HG02885 (cell line): Measurements from ENCODE around the gene OXNAD1.
"Not testable (repeated sequence)": the region's sequence is repeated elsewhere in the genome, so short reads cannot be mapped to it uniquely, and the experiment has no call there.

Experiments
- ATAC-seq: cut with Tn5 transposase; IDR thresholded peaks from one replicate; pipeline ENCODE4 v1.9.1; 2021; ENCODE audit warnings: mild to moderate bottlenecking; ENCODE audit not compliant: unreplicated experiment, poor library complexity

Gene OXNAD1

GRCh38 chr3:16301507-16301906 is 36.5 kb downstream of the OXNAD1 start:
- no peak for ATAC-seq

DNA sequence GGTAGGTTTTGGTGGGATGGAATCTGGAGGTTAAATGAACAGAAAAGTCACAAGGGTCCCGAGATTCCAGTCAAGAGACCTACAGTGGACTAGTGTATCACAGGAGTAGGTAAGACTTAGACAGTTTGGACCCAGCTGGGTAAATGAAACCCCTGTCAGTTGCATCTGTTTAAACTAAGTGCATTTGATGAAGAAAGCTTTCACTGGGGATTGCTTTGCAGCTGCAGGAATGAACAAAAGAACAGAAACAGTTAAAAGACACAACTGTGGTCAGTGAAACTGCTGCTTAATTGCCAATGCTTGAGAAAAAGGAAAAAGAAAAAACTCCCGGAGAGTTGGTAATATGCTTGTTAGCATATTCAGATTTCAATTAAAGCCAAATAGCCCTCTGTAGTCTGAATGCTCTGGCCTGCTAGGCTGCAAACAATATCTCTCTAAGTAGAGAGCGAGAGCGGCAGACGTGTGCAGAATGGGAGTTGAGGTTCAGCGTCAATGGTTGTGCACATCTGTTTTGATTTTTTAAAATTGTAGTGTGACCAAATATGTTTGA is 37.1 kb downstream of the OXNAD1 start:
- no peak for ATAC-seq

- no peak for ATAC-seq
Observed at GRCh38 chr3:16303037-16303575, 38.1 kb downstream of the OXNAD1 start.

DNA sequence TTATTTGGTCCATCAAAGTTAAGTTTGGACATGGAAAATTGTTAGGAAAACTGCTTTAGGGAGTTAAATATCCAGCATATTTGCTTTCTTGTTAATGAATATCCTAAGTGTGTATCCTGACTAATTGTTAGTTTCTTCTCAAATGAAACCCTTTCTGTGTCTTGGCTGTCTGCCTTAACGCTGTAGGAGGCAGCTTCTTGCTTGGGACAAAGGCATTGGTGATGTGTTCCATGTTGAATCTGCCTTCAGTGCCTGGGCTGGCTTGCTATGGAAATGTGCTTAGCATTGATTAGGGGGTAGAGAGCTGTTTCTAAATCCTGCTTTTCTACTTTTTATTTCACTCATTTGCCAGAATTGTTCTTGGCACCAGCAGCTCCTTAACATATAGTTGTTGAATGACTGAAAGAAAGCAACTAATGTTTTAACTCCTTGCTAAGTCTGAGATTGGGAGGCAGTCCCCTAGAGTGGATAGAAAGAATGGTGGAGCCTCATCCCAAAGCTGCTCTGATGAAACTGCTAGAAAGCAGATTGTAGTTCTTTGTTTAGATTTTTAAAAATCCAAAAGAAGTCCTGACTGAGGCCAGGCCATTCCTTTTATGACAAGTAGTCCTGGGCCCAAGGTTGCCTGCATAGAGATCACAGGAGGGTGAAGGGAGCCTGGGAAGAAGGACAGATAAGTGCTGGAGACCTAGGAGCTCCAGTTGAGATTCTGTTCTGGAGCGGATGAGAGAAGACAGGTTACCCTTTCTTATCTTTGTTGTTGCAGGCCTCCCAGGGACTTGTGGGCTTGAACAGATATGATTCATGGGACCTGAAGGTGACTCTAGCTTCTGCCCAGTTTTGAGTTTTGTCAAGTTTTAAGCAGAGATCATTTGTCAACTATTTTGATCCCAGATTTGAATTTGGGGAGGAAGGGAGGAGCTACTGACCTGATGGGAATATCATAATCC is 39.3 kb downstream of the OXNAD1 start:
- ATAC-seq, result no peak

DNA sequence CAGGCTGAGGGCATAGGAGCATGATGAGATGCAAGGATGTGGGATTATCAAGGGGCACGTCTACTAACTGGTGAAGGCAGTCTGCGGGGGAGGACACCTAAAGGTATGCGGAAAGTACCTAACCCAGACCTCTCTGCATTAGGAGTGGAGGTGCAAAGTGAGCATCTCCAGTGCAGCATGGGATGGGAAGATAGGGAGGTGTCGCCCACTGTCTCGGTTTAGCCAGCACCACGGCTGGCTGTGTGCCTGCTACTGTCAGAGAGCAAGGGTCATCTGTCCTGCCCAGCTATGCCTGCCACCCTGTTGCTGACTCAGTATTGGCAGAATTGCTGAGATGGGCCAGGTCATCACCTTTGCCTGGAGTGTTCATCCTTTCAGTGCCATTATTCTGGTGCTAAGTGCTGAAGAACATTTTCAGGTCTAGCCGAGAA is 40.1 kb downstream of the OXNAD1 start:
- no peak for ATAC-seq

GRCh38 chr3:16307832-16308531 is 43.0 kb downstream of the OXNAD1 start:
- no peak for ATAC-seq

DNA sequence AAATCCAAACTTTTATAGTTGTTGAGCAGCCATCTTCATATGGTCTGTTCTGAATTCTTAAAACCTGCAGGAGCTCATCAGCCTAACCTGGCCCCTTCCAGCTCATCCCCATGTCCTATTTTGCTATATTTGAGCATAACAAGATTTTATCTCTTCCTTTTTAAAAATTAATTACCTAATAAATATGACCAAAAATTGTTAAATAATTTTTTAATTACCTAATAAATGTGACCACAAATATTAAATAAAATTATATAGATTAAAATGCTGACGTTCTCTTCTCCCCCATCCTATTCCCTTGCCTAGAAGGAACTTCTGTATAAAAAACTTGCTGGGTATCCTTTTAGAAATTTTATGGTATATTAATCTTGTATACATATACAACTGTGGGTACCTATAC is 43.7 kb downstream of the OXNAD1 start:
- no peak for ATAC-seq

GRCh38 chr3:16309558-16309957 is 44.5 kb downstream of the OXNAD1 start:
- peak; percentile 87 for ATAC-seq

DNA sequence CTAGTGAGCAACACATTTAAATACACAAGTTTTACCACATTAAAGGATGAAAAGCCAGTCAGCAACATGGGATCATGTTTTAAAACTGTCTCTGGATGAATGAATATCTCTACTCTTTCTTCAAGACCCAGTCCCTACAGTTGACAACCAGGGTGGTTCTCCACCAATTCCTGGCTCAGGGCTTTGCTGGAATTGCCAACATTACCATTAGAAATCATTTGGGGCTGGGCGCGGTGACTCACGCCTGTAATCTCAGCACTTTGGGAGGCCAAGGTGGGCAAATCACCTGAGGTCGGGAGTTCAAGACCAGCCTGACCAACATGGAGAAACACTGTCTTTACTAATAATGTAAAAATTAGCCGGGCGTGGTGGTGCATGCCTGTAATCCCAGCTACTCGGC is 45.5 kb downstream of the OXNAD1 start:
- ATAC-seq, result not testable (repeated sequence)

- peak; percentile 48 for ATAC-seq
Observed at GRCh38 chr3:16311960-16312451, 47.0 kb downstream of the OXNAD1 start.

DNA sequence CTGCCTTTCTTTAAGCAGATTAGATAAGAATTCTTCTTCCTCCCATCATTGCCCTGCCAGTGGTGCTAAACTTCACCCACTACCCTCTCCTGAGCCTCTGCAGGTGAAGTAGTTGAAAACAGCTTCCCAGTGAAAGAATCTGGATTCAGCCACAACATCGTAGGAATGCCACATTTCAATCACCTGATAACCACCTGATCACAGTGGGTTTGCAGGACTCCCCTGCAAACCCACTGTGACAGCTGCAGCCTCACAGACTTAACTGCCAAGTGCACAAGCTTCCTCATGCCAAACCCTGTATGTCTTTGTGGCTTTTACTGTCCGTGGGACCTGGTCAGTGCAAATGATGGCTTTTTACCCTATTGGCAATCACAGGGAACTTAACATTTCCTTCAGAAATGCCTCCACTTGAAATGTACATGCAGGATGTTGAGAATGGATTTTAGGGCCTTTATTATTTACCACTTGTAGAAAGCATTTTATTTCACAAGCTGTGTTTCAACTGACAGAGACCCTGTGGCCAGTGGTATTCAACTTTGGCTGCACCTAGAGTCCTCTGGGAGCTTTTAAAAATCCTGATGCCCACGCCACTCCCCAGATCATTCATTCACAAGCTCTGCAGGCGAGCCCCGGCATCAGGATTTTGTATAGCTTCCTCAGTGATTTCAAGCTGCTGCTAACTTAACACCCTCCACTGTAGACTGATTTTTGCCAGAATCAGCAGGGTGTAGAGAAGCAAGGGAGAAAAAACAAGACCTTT is 49.1 kb downstream of the OXNAD1 start:
- ATAC-seq, result no peak

- no peak for ATAC-seq
Observed at GRCh38 chr3:16315623-16316022, 50.6 kb downstream of the OXNAD1 start.

DNA sequence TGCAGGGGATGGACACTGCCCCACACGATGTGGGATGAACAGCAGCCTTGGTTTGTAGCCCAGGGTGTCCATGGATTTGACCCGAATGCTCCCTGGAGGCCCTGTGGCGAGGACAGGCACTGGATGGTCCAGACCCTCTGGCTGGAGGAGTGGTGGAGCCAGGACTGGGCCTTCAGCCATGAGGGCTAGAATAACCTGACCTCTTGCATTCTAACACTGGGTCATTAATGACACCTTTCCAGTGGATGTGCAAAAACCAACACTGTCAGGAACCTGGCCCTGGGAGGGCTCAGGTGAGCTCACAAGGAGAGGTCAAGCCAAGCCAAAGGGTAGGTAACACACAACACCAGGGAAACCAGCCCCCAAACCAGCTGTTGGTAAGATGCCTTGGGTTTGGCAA is 51.4 kb downstream of the OXNAD1 start:
- ATAC-seq, result no peak

GRCh38 chr3:16316847-16317560 is 52.0 kb downstream of the OXNAD1 start:
- no peak for ATAC-seq

- ATAC-seq, result no peak
Observed at GRCh38 chr3:16317561-16317945, 52.5 kb downstream of the OXNAD1 start.

GRCh38 chr3:16318176-16318575 is 53.2 kb downstream of the OXNAD1 start:
- no peak for ATAC-seq

DNA sequence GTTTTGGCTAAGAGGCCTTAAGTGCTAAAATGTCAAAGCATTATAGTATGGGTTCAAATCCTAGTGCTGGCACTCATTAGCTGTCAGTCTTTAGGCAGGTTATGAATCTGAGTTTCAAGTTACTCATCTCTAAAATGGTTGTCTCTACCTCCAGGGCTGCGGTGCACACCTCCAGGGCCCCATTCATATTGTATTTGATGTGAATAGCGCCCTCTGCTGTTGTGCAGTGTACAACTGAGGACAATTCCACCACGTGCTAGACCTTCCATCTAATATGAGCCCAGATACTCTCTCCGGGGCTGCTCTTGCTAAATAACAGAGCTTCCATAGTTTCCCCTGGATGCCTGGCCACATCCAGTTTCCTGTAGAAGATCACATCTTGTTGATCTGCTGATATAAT is 54.3 kb downstream of the OXNAD1 start:
- no peak for ATAC-seq

DNA sequence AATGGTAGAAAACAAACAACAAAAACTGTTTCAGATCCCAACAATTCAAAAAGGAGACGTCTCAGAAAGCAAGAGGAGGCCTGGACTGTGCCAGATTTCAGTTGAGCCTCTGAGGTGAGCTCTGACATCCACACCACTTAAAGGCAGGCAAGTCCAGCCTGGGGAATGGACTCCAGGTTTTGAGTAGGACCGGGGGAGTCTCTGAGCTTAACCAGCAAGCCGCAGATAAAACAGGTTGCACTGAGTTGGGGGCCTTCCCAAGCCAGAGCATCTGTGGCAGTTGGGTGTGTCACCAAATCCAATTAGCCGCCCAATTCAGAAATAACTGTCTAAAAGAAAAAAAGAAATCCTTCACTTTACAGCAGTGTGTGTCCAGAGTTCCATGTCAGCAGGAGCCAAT is 54.7 kb downstream of the OXNAD1 start:
- ATAC-seq, result no peak

DNA sequence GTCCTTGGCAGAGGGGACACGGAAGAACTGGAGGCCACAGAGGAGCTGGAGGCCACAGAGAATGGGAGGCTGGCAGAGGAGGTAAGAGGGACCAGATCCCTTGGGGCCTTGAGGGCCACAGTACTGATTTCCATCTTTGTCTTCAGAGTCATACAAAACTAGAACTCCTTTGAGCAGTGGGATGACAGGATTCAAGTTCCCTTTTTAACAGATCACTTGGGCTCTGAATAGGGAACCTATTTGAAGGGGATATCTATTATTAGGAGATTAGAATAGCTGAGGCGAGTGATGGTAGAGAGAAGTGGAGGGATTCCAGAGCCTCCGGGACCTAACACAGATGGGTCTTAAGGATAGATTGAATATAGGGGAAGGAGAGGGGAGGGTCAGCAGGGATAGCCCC is 55.7 kb downstream of the OXNAD1 start:
- ATAC-seq, result no peak
